ENCODE data around the gene C3orf38.

C3orf38 gene

GRCh38 chr3:88203642-88204055 is 53.9 kb downstream of the C3orf38 start:
- CTCF ChIA-PET: no interaction called here
- no peak overlapping the region for H3K27ac ChIP-seq (ENCODE audit: extremely low read depth, low read depth, low read length)

More at GRCh38 chr3:88203642-88204055, 53.9 kb downstream of the C3orf38 start:
- Histone ChIP-seq H3K4me3 (ENCODE audit: low read depth, low read length) (no peak overlapping the region), H3K4me1 (ENCODE audit: control insufficient read depth, insufficient read depth, low read length) (no peaks in the 10 kb centered on the region), H3K9me3 (ENCODE audit: control insufficient read depth, insufficient read depth, low read depth, low read length) (no peaks in the 10 kb centered on the region), H3K36me3 (ENCODE audit: control insufficient read depth in 2 of 2, insufficient read depth in 1 of 2, low read length in 2 of 2) (no peaks in the 10 kb centered on the region)
- POLR2A ChIA-PET: no interaction called here
- peak; percentile 85 for TF ChIP-seq ZNF654 (tag by site-specific recombination; IDR thresholded peaks at IDR 0.05; ENCODE audit: low read depth)
- no peak for TF ChIP-seq HOXA7 (CRISPR knock-in tag; IDR thresholded peaks at IDR 0.05; ENCODE audit: borderline replicate concordance)
- 0 out of 2 replicates have a peak, but pooled peaks have one; percentile 19 for TF ChIP-seq ZBTB17 (tag by site-specific recombination; IDR thresholded peaks at IDR 0.05)
- TF ChIP-seq ZNF335 (tag by site-specific recombination; conservative IDR thresholded peaks at IDR 0.05): peak; percentile 54
- peak; percentile 56 for TF ChIP-seq CTCF (tag by site-specific recombination; IDR thresholded peaks at IDR 0.05)
- TF ChIP-seq GFI1B (tag by site-specific recombination; IDR thresholded peaks at IDR 0.05): no peak

All from HEK293 (cell line).